Measurements from ENCODE around the gene TEK.

- no peak for TF ChIP-seq CTCF (IDR thresholded peaks at IDR 0.05)
- TF ChIP-seq EP300 (IDR thresholded peaks at IDR 0.05): no peak
- no peak for TF ChIP-seq POLR2A (IDR thresholded peaks at IDR 0.05)
- no peak for TF ChIP-seq POLR2AphosphoS5 (IDR thresholded peaks at IDR 0.05)
These were observed 19.3 kb upstream of the TEK start for GRCh38 chr9:27089706-27090105.

Data from stomach (tissue), 4 donors.